ENCODE measurements around the gene ABCA9.
"Not testable (repeated sequence)": the region's sequence is repeated elsewhere in the genome, so short reads cannot be mapped to it uniquely, and the experiment has no call there.

GRCh38 chr17:68959117-68959516 lies 101.6 kb downstream of the ABCA9 start:
- TF ChIP-seq SIN3A (IDR thresholded peaks at IDR 0.05; ENCODE audit: borderline replicate concordance, insufficient read depth, low read depth, low read length); POLR2AphosphoS5 (IDR thresholded peaks at IDR 0.05; ENCODE audit: low read depth, low read length); CTCF (IDR thresholded peaks at IDR 0.05): not testable (repeated sequence)
